A549 (cell line): ENCODE data around the gene EMD. TPM values are rescaled to one million over a fixed set of nuclear protein-coding genes. Genes with fewer than 3 reads are reported as not detected.

Experiments used
- ATAC-seq, 2 experiments: fragments of 200-7000 bp in 1 of 2; fragments of >200 bp in 1 of 2; cut with Nextera tagmentation in 1 of 2; cut with Tn5 transposase in 1 of 2; 3 replicates each; pipeline versions ENCODE4 v1.8.0 to v1.9.1; 2018 to 2020; ENCODE audit warnings: mild to moderate bottlenecking in 1 of 2, moderate library complexity in 1 of 2
- CTCF ChIA-PET: fragments of 300-600 bp; sonication (Branson Sonifier 250); formaldehyde crosslinking; extraction: SDS; loops from one replicate; lab custom pipeline; 2021; ENCODE audit warnings: antibody characterized with exemption, inconsistent platforms; lab: Yijun Ruan, JAX
- POLR2A ChIA-PET: fragments of 350-600 bp; formaldehyde crosslinking; extraction: SDS; loops from one replicate; lab custom pipeline; 2021; ENCODE audit warnings: antibody characterized with exemption, inconsistent platforms; lab: Yijun Ruan, JAX
- DNase-seq, 2 experiments: peaks; one replicate each; pipeline versions ENCODE4 v3.0.0 to v3.0.0-alpha.2; 2011 to 2016; ENCODE audit warnings: low read depth in 1 of 2, low spot score in 1 of 2
- FAIRE-seq: peaks from 2 replicates; lab custom pipeline; 2011; peaks lifted over from hg19 to GRCh38; lab: Jason Lieb, UNC
- H3K27ac ChIP-seq, 2 experiments: fragments of >200 bp; sonication (Bioruptor Twin); formaldehyde crosslinking; 3 replicates each; pipeline ENCODE4 v1.5.1; 2016 to 2017
- H3K4me1 ChIP-seq: fragments of >200 bp; sonication (Bioruptor Twin); formaldehyde crosslinking; 3 replicates; pipeline ENCODE4 v1.6.1; 2016
- H3K4me2 ChIP-seq: fragments of >200 bp; sonication (Bioruptor Twin); formaldehyde crosslinking; 3 replicates; pipeline ENCODE4 v1.6.1; 2016
- H3K4me3 ChIP-seq: fragments of >200 bp; sonication (Bioruptor Twin); formaldehyde crosslinking; 3 replicates; pipeline ENCODE4 v1.5.1; 2016
- H3K9me3 ChIP-seq: fragments of >200 bp; sonication (Bioruptor Twin); formaldehyde crosslinking; 3 replicates; pipeline ENCODE4 v1.6.1; 2016
- ATOH8 ChIP-seq: fragments of 250-450 bp; sonication (Bioruptor Pico); IDR thresholded peaks from 2 replicates; pipeline ENCODE4 v1.5.0; 2020; ENCODE audit warnings: low read depth, mild to moderate bottlenecking, moderate library complexity
- CBX8 ChIP-seq: fragments of 200-600 bp; sonication (generic); IDR thresholded peaks from 2 replicates; pipeline ENCODE4 v1.6.1; 2016
- CHD2 ChIP-seq: fragments of 150-350 bp; IDR thresholded peaks from 2 replicates; pipeline ENCODE4 v1.6.1; 2014; ENCODE audit warnings: low read length; ENCODE audit not compliant: partially characterized antibody
- E2F6 ChIP-seq: IDR thresholded peaks from 2 replicates; pipeline ENCODE4 v1.6.1; 2012; ENCODE audit warnings: low read depth, borderline replicate concordance
- EHMT2 ChIP-seq: fragments of 200-600 bp; sonication (generic); IDR thresholded peaks from 2 replicates; pipeline ENCODE4 v1.6.1; 2016; ENCODE audit warnings: antibody characterized with exemption, low read depth, mild to moderate bottlenecking, moderate library complexity
- FOSL2 ChIP-seq, 2 experiments: fragments of 450-650 bp in 1 of 2; fragments of >200 bp in 1 of 2; sonication (Bioruptor Twin) in 1 of 2; formaldehyde crosslinking; IDR thresholded peaks; 2 replicates each; pipeline versions ENCODE4 v1.5.0 to v1.6.1; 2016 to 2020; ENCODE audit warnings: mild to moderate bottlenecking in 1 of 2, moderate library complexity in 1 of 2
- JUN ChIP-seq, 2 experiments: fragments of >200 bp; sonication (Bioruptor Twin); formaldehyde crosslinking; IDR thresholded peaks; 2 replicates in 1 of 2; 3 replicates in 1 of 2; pipeline ENCODE4 v1.6.1; 2016 to 2017
- KDM1A ChIP-seq: fragments of 200-600 bp; sonication (generic); IDR thresholded peaks from 2 replicates; pipeline ENCODE4 v1.6.1; 2016; ENCODE audit warnings: low read depth, mild to moderate bottlenecking
- KDM5A ChIP-seq: fragments of 200-600 bp; sonication (generic); IDR thresholded peaks from 2 replicates; pipeline ENCODE4 v1.6.1; 2016; ENCODE audit warnings: antibody characterized with exemption, mild to moderate bottlenecking
- MAX ChIP-seq: IDR thresholded peaks from 2 replicates; pipeline ENCODE4 v1.6.1; 2012
- MYC ChIP-seq: IDR thresholded peaks from 2 replicates; pipeline ENCODE4 v1.6.1; 2012; ENCODE audit warnings: mild to moderate bottlenecking, inconsistent platforms, low read length, improper control_type of control experiment, borderline replicate concordance
- NPAS2 ChIP-seq: fragments of 250-450 bp; sonication (Bioruptor Pico); IDR thresholded peaks from 2 replicates; pipeline ENCODE4 v1.8.0; 2022; ENCODE audit warnings: mild to moderate bottlenecking, moderate library complexity, borderline replicate concordance
- PBX3 ChIP-seq: IDR thresholded peaks from 2 replicates; pipeline ENCODE4 v1.6.1; 2012
- PHF8 ChIP-seq: fragments of 200-600 bp; sonication (generic); IDR thresholded peaks from 2 replicates; pipeline ENCODE4 v1.6.1; 2016; ENCODE audit warnings: low read depth, mild to moderate bottlenecking, antibody characterized with exemption, moderate library complexity, borderline replicate concordance
- POLR2A ChIP-seq: IDR thresholded peaks from 2 replicates; pipeline ENCODE4 v1.6.1; 2012; ENCODE audit warnings: mild to moderate bottlenecking, low read length
- RAD21 ChIP-seq, 2 experiments: fragments of >200 bp in 1 of 2; sonication (Bioruptor Twin) in 1 of 2; formaldehyde crosslinking in 1 of 2; IDR thresholded peaks in 1 of 2; conservative IDR thresholded peaks in 1 of 2; 2 replicates in 1 of 2; 3 replicates in 1 of 2; pipeline ENCODE4 v1.6.1; 2012 to 2018; ENCODE audit warnings: inconsistent platforms in 1 of 2
- RCOR1 ChIP-seq: fragments of 150-350 bp; IDR thresholded peaks from 2 replicates; pipeline ENCODE4 v1.6.1; 2014; ENCODE audit warnings: antibody characterized with exemption, low read length, low read depth
- RFX5 ChIP-seq: fragments of 450-650 bp; IDR thresholded peaks from 2 replicates; pipeline ENCODE4 v1.7.1; 2014; ENCODE audit warnings: antibody characterized with exemption, mild to moderate bottlenecking, moderate library complexity
- SMC3 ChIP-seq: fragments of >200 bp; sonication (Bioruptor Twin); formaldehyde crosslinking; IDR thresholded peaks from 3 replicates; pipeline ENCODE4 v1.6.1; 2018; ENCODE audit warnings: inconsistent platforms
- SREBF2 ChIP-seq: fragments of 450-650 bp; IDR thresholded peaks from 2 replicates; pipeline ENCODE4 v1.6.1; 2014; ENCODE audit warnings: mild to moderate bottlenecking, moderate library complexity
- ZNF302 ChIP-seq: fragments of 250-450 bp; sonication (Bioruptor Pico); IDR thresholded peaks from 2 replicates; pipeline ENCODE4 v1.9.0; 2021; ENCODE audit warnings: inconsistent platforms, mild to moderate bottlenecking, moderate library complexity
- WGBS: methylation state at CpG from one replicate; pipeline ENCODE4 v1.1.6; 2017; ENCODE audit errors: missing lambda C conversion rate; 5-methylcytosine and 5-hydroxymethylcytosine counted together
- polyA plus RNA-seq, 4 experiments: library from polyadenylated mRNA; depleted of rRNA in 3 of 4; stranded (reverse); fragments of >200 nt; fragmentation: RNase III in 1 of 4; extraction: RNeasy Plus Mini Kit Qiagen cat#74134 plus additional on column Dnase treatment in 1 of 4; gene quantifications; 2 replicates in 3 of 4; 3 replicates in 1 of 4; pipeline ENCODE4 v1.2.3, GENCODE V29; 2011 to 2017
- TF ChIP-seq, protein P1 (sequence below): fragments of 450-650 bp; IDR thresholded peaks from 2 replicates; pipeline ENCODE4 v1.6.1; 2014; ENCODE audit warnings: antibody characterized with exemption
- TF ChIP-seq, protein P2 (sequence below): fragments of >200 bp; sonication (Bioruptor Twin); formaldehyde crosslinking; IDR thresholded peaks from 2 replicates; pipeline ENCODE4 v1.6.1; 2016

EMD gene
- polyA plus RNA-seq, 2 of the 4 experiments (the other 2 are of a cell fraction) = 34.6 to 126 TPM

DNA sequence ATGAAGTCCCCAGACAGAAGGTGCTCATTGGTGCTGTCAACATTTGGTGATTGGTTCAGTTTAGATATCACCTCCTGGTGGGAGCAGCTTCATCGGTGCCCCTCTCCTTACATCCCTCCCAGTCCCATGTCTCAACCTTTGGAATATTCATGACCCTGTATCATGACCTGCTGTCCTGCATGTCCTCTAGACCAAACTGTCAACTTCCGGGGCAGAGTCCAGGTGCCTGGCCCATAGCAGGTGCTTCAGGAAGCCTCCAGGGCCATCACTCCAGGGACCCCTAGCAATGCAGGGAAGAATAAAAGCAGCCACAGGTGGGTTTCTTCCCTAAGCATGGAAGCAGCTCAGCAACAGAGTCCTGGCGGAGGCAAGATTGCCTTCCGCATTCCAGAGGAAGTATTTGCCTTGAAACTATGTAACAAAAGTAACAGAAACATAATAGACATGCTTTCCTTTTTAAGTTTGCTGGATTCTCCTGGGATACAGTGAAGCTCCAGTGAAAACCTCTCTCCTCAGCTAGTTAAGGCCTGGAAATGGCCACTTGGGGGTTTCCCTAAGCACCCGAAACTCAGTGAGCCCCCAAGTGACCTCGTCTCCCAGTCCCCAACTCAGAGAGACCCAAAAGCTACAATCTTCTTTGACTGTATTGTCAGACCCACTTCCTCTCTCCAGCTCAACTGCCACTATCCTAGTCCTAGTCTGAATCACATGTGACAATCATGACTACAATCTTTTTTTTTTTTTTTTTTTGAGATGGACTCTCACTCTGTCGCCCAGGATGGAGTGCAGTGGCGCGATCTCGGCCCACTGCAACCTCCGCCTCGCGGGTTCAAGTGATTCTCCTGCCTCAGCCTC, 48.0 kb downstream of the EMD start:
- ATAC-seq (no peak), FAIRE-seq (no peak), DNase-seq (no peak)
- WGBS = 89% methylated on average over 12 of the region's 13 CpGs
- ChIA-PET CTCF (interaction anchor here (0.6 to 1.6 kb wide), 5 partner anchors 11 to 104 kb away, joined by 3 to 5 read pairs (median 3); partner anchors contain the start of gene DNASE1L1), POLR2A (interaction anchor here (1.5 kb wide), 1 partner anchor 29 kb away, joined by 7 read pairs; the partner anchor contains the start of gene RPL10)
- Histone ChIP-seq H3K9me3 (no peaks in the 10 kb centered on the region), H3K4me1 (peaks cover 11% of the 10 kb centered on the region; the same call in 2 of the 3 replicates), H3K27ac (no peak overlapping the region; a peak in 1 of 6 replicates), H3K4me3 (no peak overlapping the region; the same call in 2 of the 3 replicates), H3K4me2 (peak overlapping the region; percentile 73)
- no peak for TF ChIP-seq KDM1A

DNA sequence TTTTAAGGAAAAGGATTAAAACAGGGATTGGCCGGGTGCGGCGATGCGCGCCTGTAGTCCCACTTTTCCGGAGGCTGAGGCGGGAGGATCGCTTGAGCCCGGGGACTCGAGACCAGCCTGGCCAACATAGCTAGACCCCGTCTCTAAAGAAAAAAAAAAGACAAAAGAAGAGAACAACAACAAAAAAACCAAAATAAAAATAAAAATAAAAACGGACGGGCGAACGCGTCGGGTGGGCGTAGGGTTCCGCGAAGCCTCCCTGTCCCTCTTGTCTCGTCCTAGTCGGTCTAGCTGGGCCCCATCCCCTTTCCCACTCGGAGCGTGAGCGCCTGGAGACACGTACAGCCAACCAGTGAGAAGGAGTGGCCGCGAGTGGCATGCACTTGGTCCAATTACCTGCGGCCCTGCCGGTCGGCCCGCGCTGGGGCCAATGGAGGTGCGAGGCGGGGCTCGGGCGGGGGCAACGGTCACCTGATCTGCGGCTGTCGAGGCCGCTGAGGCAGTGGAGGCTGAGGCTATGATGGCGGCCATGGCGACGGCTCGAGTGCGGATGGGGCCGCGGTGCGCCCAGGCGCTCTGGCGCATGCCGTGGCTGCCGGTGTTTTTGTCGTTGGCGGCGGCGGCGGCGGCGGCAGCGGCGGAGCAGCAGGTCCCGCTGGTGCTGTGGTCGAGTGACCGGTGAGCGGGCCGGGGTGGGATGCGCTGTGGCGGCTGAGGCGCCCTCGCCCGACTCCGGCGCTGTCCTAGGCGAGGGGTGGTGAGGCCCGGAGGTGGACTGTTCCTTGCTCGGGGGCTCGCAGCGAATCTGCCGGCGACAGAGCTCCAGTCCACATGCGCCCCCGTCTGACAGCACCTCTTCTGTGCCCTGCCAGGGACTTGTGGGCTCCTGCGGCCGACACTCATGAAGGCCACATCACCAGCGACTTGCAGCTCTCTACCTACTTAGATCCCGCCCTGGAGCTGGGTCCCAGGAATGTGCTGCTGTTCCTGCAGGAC, 49.4 kb downstream of the EMD start, which contains the start of gene ATP6AP1:
ATP6AP1 (plus strand) TSS at position 502 of the 996 bp plus-strand sequence; CDS start at position 518, 16 bp downstream.
- DNase-seq (peak; percentile 83 to 97), ATAC-seq (peak; percentile 99), FAIRE-seq (peak; percentile 100)
- peak; percentile 72; the same call in 1 of the 2 replicates for TF ChIP-seq MAX
- no peak for TF ChIP-seq ZNF302 (CRISPR knock-in tag)
- peak in 1 of 2 experiments; percentile 73; a peak in 3 of 5 replicates for TF ChIP-seq JUN (IDR thresholded peaks at IDR 0.05)
- no peak for TF ChIP-seq EHMT2
- TF ChIP-seq PBX3 = peak; percentile 98
- peak; percentile 86; the same call in 1 of the 2 replicates for TF ChIP-seq E2F6
- TF ChIP-seq SREBF2 = no peak
- peak; percentile 82 for TF ChIP-seq KDM5A
- TF ChIP-seq, protein P1, sequence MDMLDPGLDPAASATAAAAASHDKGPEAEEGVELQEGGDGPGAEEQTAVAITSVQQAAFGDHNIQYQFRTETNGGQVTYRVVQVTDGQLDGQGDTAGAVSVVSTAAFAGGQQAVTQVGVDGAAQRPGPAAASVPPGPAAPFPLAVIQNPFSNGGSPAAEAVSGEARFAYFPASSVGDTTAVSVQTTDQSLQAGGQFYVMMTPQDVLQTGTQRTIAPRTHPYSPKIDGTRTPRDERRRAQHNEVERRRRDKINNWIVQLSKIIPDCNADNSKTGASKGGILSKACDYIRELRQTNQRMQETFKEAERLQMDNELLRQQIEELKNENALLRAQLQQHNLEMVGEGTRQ = peak; percentile 83
- peak; percentile 57; the same call in 1 of the 2 replicates for TF ChIP-seq KDM1A
- peak; percentile 37 for TF ChIP-seq PHF8
- peak; percentile 79 for TF ChIP-seq POLR2A
- no peak for TF ChIP-seq RCOR1
- 0 out of 2 replicates have a peak, but pooled peaks have one; percentile 51 for TF ChIP-seq RFX5
- Histone ChIP-seq H3K27ac (peak within 1 kb of the TSS; percentile 80 to 91), H3K4me1 (peaks cover 11% of the 10 kb centered on the region; the same call in 2 of the 3 replicates), H3K4me2 (peak within 1 kb of the TSS; percentile 88), H3K9me3 (no peaks in the 10 kb centered on the region), H3K4me3 (peak within 1 kb of the TSS; percentile 73)
- CTCF ChIA-PET = interaction anchor here (1.2 kb wide), 1 partner anchor 13 kb away, joined by 3 read pairs; no protein-coding TSS in a partner anchor
- POLR2A ChIA-PET = interaction anchor here (1.0 to 1.5 kb wide), 2 partner anchors 16 to 30 kb away, joined by 3 to 7 read pairs; partner anchors contain the start of gene RPL10
- 9% methylated on average over 34 of the region's 87 CpGs for WGBS

GRCh38 chrX:154429711-154430110, 50.6 kb downstream of the EMD start:
- ChIA-PET CTCF (interaction anchor here (1.0 kb wide), 1 partner anchor 12 kb away, joined by 3 read pairs; no protein-coding TSS in a partner anchor), POLR2A (no interaction called here)
- Histone ChIP-seq H3K27ac (no peak overlapping the region), H3K9me3 (no peaks in the 10 kb centered on the region), H3K4me3 (no peak overlapping the region), H3K4me2 (peak overlapping the region; percentile 88), H3K4me1 (peaks cover 11% of the 10 kb centered on the region; the same call in 2 of the 3 replicates)
- ATAC-seq (no peak), DNase-seq (no peak), FAIRE-seq (no peak)
- 88% methylated on average over 2 of the region's 2 CpGs for WGBS
- TF ChIP-seq, protein P1 = no peak
- TF ChIP-seq NPAS2 (CRISPR knock-in tag) = no peak
- TF ChIP-seq, protein P2, sequence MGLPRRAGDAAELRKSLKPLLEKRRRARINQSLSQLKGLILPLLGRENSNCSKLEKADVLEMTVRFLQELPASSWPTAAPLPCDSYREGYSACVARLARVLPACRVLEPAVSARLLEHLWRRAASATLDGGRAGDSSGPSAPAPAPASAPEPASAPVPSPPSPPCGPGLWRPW = no peak
- TF ChIP-seq EHMT2 = no peak
- no peak for TF ChIP-seq CHD2
- no peak for TF ChIP-seq CBX8
- no peak for TF ChIP-seq SMC3
- TF ChIP-seq ATOH8 (CRISPR knock-in tag) = no peak
- no peak for TF ChIP-seq KDM1A
- TF ChIP-seq MYC = no peak
- no peak for TF ChIP-seq FOSL2 (IDR thresholded peaks at IDR 0.05)
- TF ChIP-seq FOSL2 (CRISPR knock-in tag; IDR thresholded peaks at IDR 0.05) = no peak
- no peak for TF ChIP-seq JUN (IDR thresholded peaks at IDR 0.05)
- TF ChIP-seq RAD21 (conservative IDR thresholded peaks at IDR 0.05 in 1 of 2, IDR thresholded peaks at IDR 0.05 in 1 of 2) = no peak
